GM12878 (cell line): ENCODE data around the gene KIF4B. TPM values are rescaled to one million over a fixed set of nuclear protein-coding genes. Genes with fewer than 3 reads are reported as not detected.

Source experiments
- ATAC-seq: fragments of 200-7000 bp; cut with Tn5 transposase; 3 replicates; pipeline ENCODE4 v1.9.1; 2020; ENCODE audit warnings: mild to moderate bottlenecking, moderate library complexity
- BruUV-seq: library from RNA; stranded (reverse); fragments of 400-500 nt; replicated peaks from 2 replicates; lab custom pipeline; 2021; lab: Mats Ljungman, UMichigan
- CTCF ChIA-PET: fragments of 300-600 bp; sonication (Branson Sonifier 250); formaldehyde crosslinking; extraction: SDS; loops from one replicate; lab custom pipeline; 2021; ENCODE audit warnings: inconsistent platforms; lab: Yijun Ruan, JAX
- POLR2A ChIA-PET: fragments of 350-600 bp; formaldehyde crosslinking; extraction: SDS; loops from one replicate; lab custom pipeline; 2021; ENCODE audit warnings: inconsistent platforms; lab: Charles Lee
- RAD21 ChIA-PET: fragments of 300-600 bp; sonication (Branson Sonifier 250); formaldehyde crosslinking; loops from one replicate; lab custom pipeline; 2023; ENCODE audit warnings: antibody characterized with exemption; ENCODE audit not compliant: unreplicated experiment; lab: Charles Lee
- SMC1A ChIA-PET: fragments of 300-600 bp; sonication (Branson Sonifier 250); formaldehyde crosslinking; loops from one replicate; lab custom pipeline; 2023; ENCODE audit not compliant: unreplicated experiment, uncharacterized antibody; lab: Charles Lee
- DNase-seq: peaks from one replicate; pipeline ENCODE4 v3.0.0-alpha.2; 2011; ENCODE audit warnings: low read depth, low spot score
- FAIRE-seq: peaks from 3 replicates; lab custom pipeline; 2011; peaks lifted over from hg19 to GRCh38; lab: Jason Lieb, UNC
- H2AFZ ChIP-seq: 2 replicates; pipeline ENCODE4 v1.6.0; 2011; ENCODE audit warnings: low read depth, low read length, control low read depth; ENCODE audit not compliant: control insufficient read depth
- H3K27ac ChIP-seq: 2 replicates; pipeline ENCODE4 v1.5.1; 2011; ENCODE audit warnings: control low read depth; ENCODE audit not compliant: control insufficient read depth, insufficient read depth
- H3K27me3 ChIP-seq, 2 experiments: replicated peaks in 1 of 2; 2 replicates each; pipeline versions ENCODE4 v1.6.0 to v1.6.1; 2011; ENCODE audit warnings: low read length in 1 of 2; ENCODE audit not compliant: control insufficient read depth in 2 of 2, insufficient read depth in 2 of 2
- H3K36me3 ChIP-seq, 2 experiments: 2 replicates each; pipeline ENCODE4 v1.5.1; 2011; ENCODE audit warnings: low read length in 1 of 2; ENCODE audit not compliant: control insufficient read depth in 2 of 2, insufficient read depth in 2 of 2
- H3K4me1 ChIP-seq: 2 replicates; pipeline ENCODE4 v1.6.1; 2011; ENCODE audit warnings: mild to moderate bottlenecking, low read length, moderate library complexity, mixed read lengths; ENCODE audit not compliant: control insufficient read depth, insufficient read depth
- H3K4me2 ChIP-seq: 2 replicates; pipeline ENCODE4 v1.6.0; 2011; ENCODE audit warnings: control low read depth; ENCODE audit not compliant: control insufficient read depth, insufficient read depth
- H3K4me3 ChIP-seq: fragments of 200-600 bp; sonication (generic); 2 replicates; pipeline ENCODE4 v1.5.1; 2016
- H3K79me2 ChIP-seq: 2 replicates; pipeline ENCODE4 v1.6.0; 2011; ENCODE audit warnings: low read length; ENCODE audit not compliant: control insufficient read depth, insufficient read depth
- H3K9ac ChIP-seq: 2 replicates; pipeline ENCODE4 v1.8.0; 2011; ENCODE audit warnings: low read length, control low read depth, mixed read lengths; ENCODE audit not compliant: control insufficient read depth, insufficient read depth
- H3K9me3 ChIP-seq: replicated peaks from 3 replicates; pipeline ENCODE4 v1.5.1; 2011; ENCODE audit warnings: mild to moderate bottlenecking, low read length; ENCODE audit not compliant: control insufficient read depth, insufficient read depth
- H4K20me1 ChIP-seq: 2 replicates; pipeline ENCODE4 v1.6.0; 2011; ENCODE audit not compliant: control insufficient read depth, insufficient read depth
- BMI1 ChIP-seq: fragments of 450-650 bp; IDR thresholded peaks from 2 replicates; pipeline ENCODE4 v1.6.1; 2016; ENCODE audit warnings: mild to moderate bottlenecking, moderate library complexity, borderline replicate concordance
- CHD1 ChIP-seq: IDR thresholded peaks from 2 replicates; pipeline ENCODE4 v1.6.1; 2012; ENCODE audit warnings: low read depth, low read length, improper control_type of control experiment
- EP300 ChIP-seq, 2 experiments: fragments of 150-350 bp in 1 of 2; IDR thresholded peaks; 2 replicates each; pipeline ENCODE4 v1.6.1; 2011 to 2012; ENCODE audit warnings: low read depth in 2 of 2, low read length in 2 of 2, borderline replicate concordance in 1 of 2, improper control_type of control experiment in 1 of 2, inconsistent platforms in 1 of 2; ENCODE audit not compliant: control insufficient read depth in 1 of 2
- MYB ChIP-seq: fragments of 150-350 bp; IDR thresholded peaks from 2 replicates; pipeline ENCODE4 v1.6.1; 2014; ENCODE audit warnings: mild to moderate bottlenecking, low read depth, low read length, borderline replicate concordance
- PAX8 ChIP-seq: fragments of 450-650 bp; IDR thresholded peaks from 2 replicates; pipeline ENCODE4 v1.6.1; 2017; ENCODE audit warnings: mild to moderate bottlenecking, moderate library complexity
- SMAD5 ChIP-seq: IDR thresholded peaks from 2 replicates; pipeline ENCODE4 v1.6.1; 2016; ENCODE audit warnings: antibody characterized with exemption, low read depth
- STAT1 ChIP-seq: fragments of 450-650 bp; conservative IDR thresholded peaks from 2 replicates; pipeline ENCODE4 v1.6.1; 2014; ENCODE audit warnings: antibody characterized with exemption, mild to moderate bottlenecking
- whole genome bisulfite sequencing: methylation state at CpG from one replicate; pipeline ENCODE4 v1.1.6; 2016; ENCODE audit warnings: low lambda C conversion rate; ENCODE audit not compliant: insufficient replicate concordance, insufficient coverage; ENCODE audit errors: missing lambda C conversion rate; 5-methylcytosine and 5-hydroxymethylcytosine counted together
- in situ Hi-C: fragments of 300-500 bp; cut with MboI; formaldehyde crosslinking; loops from 9 replicates; pipeline ENCODE4 v1.14.3; 2018; ENCODE audit warnings: mixed read lengths
- intact Hi-C: fragments of 100-400 bp; cut with micrococcal nuclease; formaldehyde crosslinking; loops from one replicate; pipeline ENCODE4 v1.14.2; 2022; ENCODE audit not compliant: unreplicated experiment
- polyA plus RNA-seq, 11 experiments: library from polyadenylated mRNA; depleted of rRNA in 4 of 11; unstranded in 6 of 11; stranded (reverse) in 5 of 11; fragments of >200 nt; fragmentation: Nextera tagmentation in 4 of 11; fragmentation: Illumina TruSeq in 1 of 11; extraction: Ambion mirVana in 4 of 11; extraction: Trizol in 1 of 11; gene quantifications; 1 replicate in 1 of 11; 2 replicates in 10 of 11; pipeline versions ENCODE4 v1.2.1 to v1.2.3, GENCODE V29; 2011 to 2016; ENCODE audit warnings: inconsistent platforms in 2 of 11, missing spikeins in 2 of 11, low read depth in 1 of 11
- total RNA-seq, 4 experiments: library from RNA; depleted of rRNA in 3 of 4; stranded (reverse); fragments of >200 nt in 3 of 4; fragmentation: Illumina TruSeq in 1 of 4; extraction: Trizol in 1 of 4; gene quantifications; 2 replicates each; pipeline versions ENCODE4 v1.2.1 to v1.2.3, GENCODE V29; 2013 to 2021
- TF ChIP-seq, protein P1 (sequence below): fragments of 450-650 bp; IDR thresholded peaks from 2 replicates; pipeline ENCODE4 v1.6.1; 2017; ENCODE audit warnings: antibody characterized with exemption, mild to moderate bottlenecking, moderate library complexity

KIF4B gene
- total and polyA plus RNA-seq, 10 of the 15 experiments (the other 5 are each of a cell fraction or from before 2014, with no cell fraction given) = 0.02 to 0.20 (median 0.05) TPM; not detected in 4

GRCh38 chr5:155047818-155048217, 34.3 kb downstream of the KIF4B start:
- intact Hi-C loops = loop anchor here (5.0 kb wide), 1 partner anchor 396 kb away; no protein-coding TSS in a partner anchor
- H4K20me1 ChIP-seq = no peaks in the 10 kb centered on the region

More at GRCh38 chr5:155047818-155048217, 34.3 kb downstream of the KIF4B start:
- SMC1A ChIA-PET = no interaction called here
- DNase-seq (no peak), FAIRE-seq (no peak), ATAC-seq (no peak)
- BruUV-seq = no TSS peak
- H2AFZ ChIP-seq = no peak overlapping the region
- H3K4me3 ChIP-seq = no peak overlapping the region
- RAD21 ChIA-PET = no interaction called here
- no peaks in the 10 kb centered on the region for H3K79me2 ChIP-seq
- no peaks in the 10 kb centered on the region; a peak in 1 of 4 replicates for H3K27me3 ChIP-seq
- POLR2A ChIA-PET = no interaction called here
- no peak overlapping the region for H3K9ac ChIP-seq
- 45% methylated on average over 8 of the region's 8 CpGs for WGBS
- no peak overlapping the region for H3K4me2 ChIP-seq
- H3K4me1 ChIP-seq = no peaks in the 10 kb centered on the region
- in situ Hi-C loops = no loop called here
- H3K9me3 ChIP-seq = no peaks in the 10 kb centered on the region
- TF ChIP-seq BMI1 (no peak), STAT1 (no peak), SMAD5 (no peak), EP300 (IDR thresholded peaks at IDR 0.05; ENCODE audit: borderline replicate concordance in 1 of 2, control insufficient read depth in 1 of 2, low read depth in 2 of 2, low read length in 2 of 2) (no peak), PAX8 (no peak), MYB (no peak), CHD1 (no peak)
- TF ChIP-seq, protein P1, sequence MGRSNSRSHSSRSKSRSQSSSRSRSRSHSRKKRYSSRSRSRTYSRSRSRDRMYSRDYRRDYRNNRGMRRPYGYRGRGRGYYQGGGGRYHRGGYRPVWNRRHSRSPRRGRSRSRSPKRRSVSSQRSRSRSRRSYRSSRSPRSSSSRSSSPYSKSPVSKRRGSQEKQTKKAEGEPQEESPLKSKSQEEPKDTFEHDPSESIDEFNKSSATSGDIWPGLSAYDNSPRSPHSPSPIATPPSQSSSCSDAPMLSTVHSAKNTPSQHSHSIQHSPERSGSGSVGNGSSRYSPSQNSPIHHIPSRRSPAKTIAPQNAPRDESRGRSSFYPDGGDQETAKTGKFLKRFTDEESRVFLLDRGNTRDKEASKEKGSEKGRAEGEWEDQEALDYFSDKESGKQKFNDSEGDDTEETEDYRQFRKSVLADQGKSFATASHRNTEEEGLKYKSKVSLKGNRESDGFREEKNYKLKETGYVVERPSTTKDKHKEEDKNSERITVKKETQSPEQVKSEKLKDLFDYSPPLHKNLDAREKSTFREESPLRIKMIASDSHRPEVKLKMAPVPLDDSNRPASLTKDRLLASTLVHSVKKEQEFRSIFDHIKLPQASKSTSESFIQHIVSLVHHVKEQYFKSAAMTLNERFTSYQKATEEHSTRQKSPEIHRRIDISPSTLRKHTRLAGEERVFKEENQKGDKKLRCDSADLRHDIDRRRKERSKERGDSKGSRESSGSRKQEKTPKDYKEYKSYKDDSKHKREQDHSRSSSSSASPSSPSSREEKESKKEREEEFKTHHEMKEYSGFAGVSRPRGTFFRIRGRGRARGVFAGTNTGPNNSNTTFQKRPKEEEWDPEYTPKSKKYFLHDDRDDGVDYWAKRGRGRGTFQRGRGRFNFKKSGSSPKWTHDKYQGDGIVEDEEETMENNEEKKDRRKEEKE = no peak
- H3K36me3 ChIP-seq = no peaks in the 10 kb centered on the region
- CTCF ChIA-PET = no interaction called here
- no peak overlapping the region for H3K27ac ChIP-seq
